ENCODE results near the gene EIF4E3. TPM values are rescaled to one million over a fixed set of nuclear protein-coding genes. Genes with fewer than 3 reads are reported as not detected.

Gene EIF4E3
- polyA plus RNA-seq, 1 donor from 2014 or later = 11.4 TPM

DNA sequence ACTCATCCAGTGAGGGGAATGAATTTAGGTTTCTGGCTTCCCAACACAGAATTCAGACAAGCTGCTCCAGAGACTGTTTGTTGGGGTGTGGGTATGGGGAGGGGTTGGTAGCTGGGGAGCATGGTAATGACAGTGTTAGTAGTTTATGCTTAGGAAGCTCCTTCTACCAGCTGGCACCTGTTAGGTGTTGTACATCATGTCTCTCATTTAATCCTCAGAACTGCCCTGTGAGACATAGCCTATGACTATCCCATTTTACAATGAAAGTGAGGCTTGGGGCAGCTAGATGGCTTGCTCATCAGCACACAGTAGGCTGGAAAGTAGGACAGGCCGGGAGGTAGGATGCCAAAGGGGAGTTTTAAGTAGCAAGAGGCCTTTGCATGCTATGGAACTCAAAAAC is 2.5 kb downstream of the EIF4E3 start:
- Histone ChIP-seq H3K36me3 (ENCODE audit: insufficient read depth, low read length) (no peaks in the 10 kb centered on the region), H3K27ac (ENCODE audit: low read length) (no peak overlapping the region), H3K4me2 (ENCODE audit: low read length) (no peak overlapping the region), H3F3A (ENCODE audit: insufficient read depth, low read length, poor library complexity, severe bottlenecking) (no peaks in the 10 kb centered on the region), H3K79me2 (replicated peaks; ENCODE audit: insufficient read depth, low read length) (peaks cover 7% of the 10 kb centered on the region), H3K4me3 (ENCODE audit: low read length) (no peak overlapping the region), H4K20me1 (ENCODE audit: insufficient read depth) (no peaks in the 10 kb centered on the region), H3K9ac (ENCODE audit: low read length) (no peak overlapping the region), H2AFZ (ENCODE audit: low read depth, low read length) (no peak overlapping the region), H3K27me3 (ENCODE audit: insufficient read depth, low read depth, low read length) (peaks cover 4% of the 10 kb centered on the region), H3K9me3 (ENCODE audit: low read length) (no peaks in the 10 kb centered on the region), H3K9me2 (ENCODE audit: insufficient read depth, low read length) (no peaks in the 10 kb centered on the region)
- TF ChIP-seq EZH2 (IDR thresholded peaks at IDR 0.05; ENCODE audit: borderline replicate concordance, insufficient read depth, low read length, poor library complexity, severe bottlenecking) (no peak), RAD21 (conservative IDR thresholded peaks at IDR 0.05) (no peak), TAF1 (IDR thresholded peaks at IDR 0.05; ENCODE audit: low read depth) (no peak), SMC3 (conservative IDR thresholded peaks at IDR 0.05; ENCODE audit: poor library complexity) (no peak), POLR2AphosphoS5 (IDR thresholded peaks at IDR 0.05) (no peak), MXI1 (conservative IDR thresholded peaks at IDR 0.05; ENCODE audit: poor library complexity, severe bottlenecking) (no peak), EP300 (conservative IDR thresholded peaks at IDR 0.05; ENCODE audit: poor library complexity, severe bottlenecking) (no peak)
- TF ChIP-seq, protein P1, sequence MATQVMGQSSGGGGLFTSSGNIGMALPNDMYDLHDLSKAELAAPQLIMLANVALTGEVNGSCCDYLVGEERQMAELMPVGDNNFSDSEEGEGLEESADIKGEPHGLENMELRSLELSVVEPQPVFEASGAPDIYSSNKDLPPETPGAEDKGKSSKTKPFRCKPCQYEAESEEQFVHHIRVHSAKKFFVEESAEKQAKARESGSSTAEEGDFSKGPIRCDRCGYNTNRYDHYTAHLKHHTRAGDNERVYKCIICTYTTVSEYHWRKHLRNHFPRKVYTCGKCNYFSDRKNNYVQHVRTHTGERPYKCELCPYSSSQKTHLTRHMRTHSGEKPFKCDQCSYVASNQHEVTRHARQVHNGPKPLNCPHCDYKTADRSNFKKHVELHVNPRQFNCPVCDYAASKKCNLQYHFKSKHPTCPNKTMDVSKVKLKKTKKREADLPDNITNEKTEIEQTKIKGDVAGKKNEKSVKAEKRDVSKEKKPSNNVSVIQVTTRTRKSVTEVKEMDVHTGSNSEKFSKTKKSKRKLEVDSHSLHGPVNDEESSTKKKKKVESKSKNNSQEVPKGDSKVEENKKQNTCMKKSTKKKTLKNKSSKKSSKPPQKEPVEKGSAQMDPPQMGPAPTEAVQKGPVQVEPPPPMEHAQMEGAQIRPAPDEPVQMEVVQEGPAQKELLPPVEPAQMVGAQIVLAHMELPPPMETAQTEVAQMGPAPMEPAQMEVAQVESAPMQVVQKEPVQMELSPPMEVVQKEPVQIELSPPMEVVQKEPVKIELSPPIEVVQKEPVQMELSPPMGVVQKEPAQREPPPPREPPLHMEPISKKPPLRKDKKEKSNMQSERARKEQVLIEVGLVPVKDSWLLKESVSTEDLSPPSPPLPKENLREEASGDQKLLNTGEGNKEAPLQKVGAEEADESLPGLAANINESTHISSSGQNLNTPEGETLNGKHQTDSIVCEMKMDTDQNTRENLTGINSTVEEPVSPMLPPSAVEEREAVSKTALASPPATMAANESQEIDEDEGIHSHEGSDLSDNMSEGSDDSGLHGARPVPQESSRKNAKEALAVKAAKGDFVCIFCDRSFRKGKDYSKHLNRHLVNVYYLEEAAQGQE (IDR thresholded peaks at IDR 0.05; ENCODE audit: borderline replicate concordance) = no peak
- TF ChIP-seq, protein P2, sequence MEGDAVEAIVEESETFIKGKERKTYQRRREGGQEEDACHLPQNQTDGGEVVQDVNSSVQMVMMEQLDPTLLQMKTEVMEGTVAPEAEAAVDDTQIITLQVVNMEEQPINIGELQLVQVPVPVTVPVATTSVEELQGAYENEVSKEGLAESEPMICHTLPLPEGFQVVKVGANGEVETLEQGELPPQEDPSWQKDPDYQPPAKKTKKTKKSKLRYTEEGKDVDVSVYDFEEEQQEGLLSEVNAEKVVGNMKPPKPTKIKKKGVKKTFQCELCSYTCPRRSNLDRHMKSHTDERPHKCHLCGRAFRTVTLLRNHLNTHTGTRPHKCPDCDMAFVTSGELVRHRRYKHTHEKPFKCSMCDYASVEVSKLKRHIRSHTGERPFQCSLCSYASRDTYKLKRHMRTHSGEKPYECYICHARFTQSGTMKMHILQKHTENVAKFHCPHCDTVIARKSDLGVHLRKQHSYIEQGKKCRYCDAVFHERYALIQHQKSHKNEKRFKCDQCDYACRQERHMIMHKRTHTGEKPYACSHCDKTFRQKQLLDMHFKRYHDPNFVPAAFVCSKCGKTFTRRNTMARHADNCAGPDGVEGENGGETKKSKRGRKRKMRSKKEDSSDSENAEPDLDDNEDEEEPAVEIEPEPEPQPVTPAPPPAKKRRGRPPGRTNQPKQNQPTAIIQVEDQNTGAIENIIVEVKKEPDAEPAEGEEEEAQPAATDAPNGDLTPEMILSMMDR (IDR thresholded peaks at IDR 0.05; ENCODE audit: poor library complexity, severe bottlenecking) = no peak

DNA sequence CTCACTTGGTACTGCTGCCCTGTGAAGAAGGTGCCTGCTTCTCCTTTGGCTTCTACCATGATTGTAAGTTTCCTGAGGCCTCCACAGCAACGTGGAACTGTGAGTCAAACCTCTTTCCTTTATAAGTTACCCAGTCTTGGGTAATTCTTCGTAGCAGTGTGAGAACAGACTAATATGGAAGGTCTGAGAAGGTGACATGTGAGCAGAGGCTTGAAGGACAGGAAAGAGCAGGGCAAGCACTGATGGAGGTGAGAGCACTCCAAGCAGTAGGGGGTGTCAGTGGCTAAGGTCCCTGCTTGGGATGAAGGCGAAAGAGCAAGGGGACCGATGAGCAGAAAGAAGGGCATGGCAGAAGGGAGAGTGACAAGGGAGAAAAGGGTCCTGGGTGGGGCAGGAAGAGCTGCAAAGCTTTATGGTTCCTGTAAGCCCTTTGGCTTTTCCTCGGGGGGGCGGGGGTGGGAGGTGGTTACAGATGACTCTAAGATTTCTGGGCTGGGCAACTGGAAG is 3.5 kb downstream of the EIF4E3 start:
- Histone ChIP-seq H2AFZ (ENCODE audit: low read depth, low read length) (no peak overlapping the region), H3K4me3 (ENCODE audit: low read length) (no peak overlapping the region), H3F3A (ENCODE audit: insufficient read depth, low read length, poor library complexity, severe bottlenecking) (no peaks in the 10 kb centered on the region), H3K27me3 (ENCODE audit: insufficient read depth, low read depth, low read length) (peaks cover 4% of the 10 kb centered on the region), H3K36me3 (ENCODE audit: insufficient read depth, low read length) (no peaks in the 10 kb centered on the region), H3K27ac (ENCODE audit: low read length) (no peak overlapping the region), H3K4me2 (ENCODE audit: low read length) (no peak overlapping the region), H3K9me3 (ENCODE audit: low read length) (no peaks in the 10 kb centered on the region), H4K20me1 (ENCODE audit: insufficient read depth) (no peaks in the 10 kb centered on the region), H3K79me2 (replicated peaks; ENCODE audit: insufficient read depth, low read length) (peaks cover 10% of the 10 kb centered on the region), H3K9me2 (ENCODE audit: insufficient read depth, low read length) (no peaks in the 10 kb centered on the region), H3K9ac (ENCODE audit: low read length) (no peak overlapping the region)
- TF ChIP-seq EP300 (conservative IDR thresholded peaks at IDR 0.05; ENCODE audit: poor library complexity, severe bottlenecking) (no peak), RAD21 (conservative IDR thresholded peaks at IDR 0.05) (no peak), SMC3 (conservative IDR thresholded peaks at IDR 0.05; ENCODE audit: poor library complexity) (no peak), TAF1 (IDR thresholded peaks at IDR 0.05; ENCODE audit: low read depth) (no peak), MXI1 (conservative IDR thresholded peaks at IDR 0.05; ENCODE audit: poor library complexity, severe bottlenecking) (no peak), POLR2AphosphoS5 (IDR thresholded peaks at IDR 0.05) (no peak), EZH2 (IDR thresholded peaks at IDR 0.05; ENCODE audit: borderline replicate concordance, insufficient read depth, low read length, poor library complexity, severe bottlenecking) (no peak)
- TF ChIP-seq, protein P2 (IDR thresholded peaks at IDR 0.05; ENCODE audit: poor library complexity, severe bottlenecking) = no peak
- TF ChIP-seq, protein P1 (IDR thresholded peaks at IDR 0.05; ENCODE audit: borderline replicate concordance) = no peak

All from neural cell (in vitro differentiated cells).